Naive B cell (primary cell): ENCODE results near the gene TRPM5. TPM values are rescaled to one million over a fixed set of nuclear protein-coding genes. Genes with fewer than 3 reads are reported as not detected.
A peak's percentile ranks its signal among the peaks of the same experiment; 100 is the strongest.

Experiments
- ATAC-seq, 2 donors: fragments of 150-1000 bp; cut with Tn5 transposase; 2 replicates each; pipeline ENCODE4 v1.10.0; 2021; ENCODE audit warnings: low read depth in 2 of 2, mild to moderate bottlenecking in 2 of 2, moderate library complexity in 2 of 2
- DNase-seq: peaks from one replicate; pipeline ENCODE4 v3.0.0; 2022
- H3K27ac Mint-ChIP-seq, 6 donors: one replicate each; pipeline ENCODE4 v1.8.0; 2020 to 2022; ENCODE audit warnings: mild to moderate bottlenecking in 6 of 6, mixed read lengths in 6 of 6, moderate library complexity in 5 of 6, inconsistent platforms in 2 of 6
- H3K27me3 Mint-ChIP-seq, 3 donors: one replicate each; pipeline ENCODE4 v1.8.0; 2021 to 2022; ENCODE audit warnings: mixed read lengths in 3 of 3, mild to moderate bottlenecking in 1 of 3
- H3K36me3 Mint-ChIP-seq, 2 donors: one replicate each; pipeline ENCODE4 v1.8.0; 2020 to 2022; ENCODE audit warnings: mixed read lengths in 2 of 2, inconsistent platforms in 1 of 2, mild to moderate bottlenecking in 1 of 2
- H3K4me1 Mint-ChIP-seq, 3 donors: one replicate each; pipeline ENCODE4 v1.8.0; 2020 to 2022; ENCODE audit warnings: mixed read lengths in 3 of 3, inconsistent platforms in 1 of 3, mild to moderate bottlenecking in 1 of 3, moderate library complexity in 1 of 3
- H3K4me3 Mint-ChIP-seq, 8 donors: one replicate each; pipeline ENCODE4 v1.8.0; 2020 to 2022; ENCODE audit warnings: mild to moderate bottlenecking in 8 of 8, mixed read lengths in 8 of 8, moderate library complexity in 8 of 8, inconsistent platforms in 2 of 8
- H3K9me3 Mint-ChIP-seq, 7 donors: one replicate each; pipeline ENCODE4 v1.8.0; 2020 to 2022; ENCODE audit warnings: mixed read lengths in 7 of 7, mild to moderate bottlenecking in 5 of 7, inconsistent platforms in 2 of 7, moderate library complexity in 1 of 7
- polyA plus RNA-seq, 6 donors: library from polyadenylated mRNA; unstranded; fragments of 300-500 nt; fragmentation: Illumina TruSeq; gene quantifications; one replicate each; pipeline ENCODE4 v1.2.3, GENCODE V29; 2021; ENCODE audit warnings: low read depth in 6 of 6

TRPM5 gene
- polyA plus RNA-seq, 6 donors from 2014 or later: not detected

- ATAC-seq (no peak), DNase-seq (no peak)
- Mint-ChIP-seq H3K4me1 (no peaks in the 10 kb centered on the region), H3K9me3 (peaks cover 0 to 16% (median 4%) of the 10 kb centered on the region in 7 donors), H3K4me3 (no peak overlapping the region), H3K36me3 (no peaks in the 10 kb centered on the region), H3K27me3 (peaks cover 0 to 19% (median 6%) of the 10 kb centered on the region in 3 donors), H3K27ac (no peak overlapping the region)
These were observed 8.9 kb downstream of the TRPM5 start for GRCh38 chr11:2435288-2436012.

DNA sequence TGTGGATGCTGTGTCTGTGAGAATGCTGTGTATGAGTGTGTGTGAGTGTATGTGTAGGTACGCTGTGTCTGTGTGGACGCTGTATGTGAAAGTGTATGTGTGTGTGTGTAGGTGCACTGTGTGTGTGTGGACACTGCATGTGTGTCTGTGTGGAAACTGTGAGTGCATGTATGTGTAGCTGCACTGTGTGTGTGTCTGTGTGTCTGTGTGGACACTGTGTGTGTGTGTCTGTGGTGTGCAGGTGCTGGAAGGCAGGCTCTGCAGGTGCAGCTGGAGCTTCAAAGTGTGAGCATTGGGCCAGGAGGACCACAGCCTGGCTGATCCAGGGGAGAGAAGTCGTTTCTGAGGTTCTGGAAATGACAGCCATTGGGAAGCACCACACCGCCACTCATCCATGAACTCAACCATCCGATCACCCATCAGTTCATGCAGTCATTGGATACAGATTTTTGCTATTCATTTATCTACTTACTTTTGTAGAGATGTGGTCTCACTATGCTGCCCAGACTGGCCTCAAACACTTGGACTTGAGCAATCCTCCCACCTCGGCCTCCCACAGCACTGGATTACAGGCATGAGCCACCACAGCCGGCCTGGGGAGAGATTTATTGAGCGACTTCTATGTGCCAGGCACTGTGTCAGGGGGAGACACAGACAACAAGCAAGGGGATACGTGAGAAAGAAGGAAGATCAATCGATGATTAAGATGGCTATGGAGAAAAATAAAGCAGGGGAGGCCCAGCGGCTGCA, 9.6 kb downstream of the TRPM5 start:
- no peak for DNase-seq
- Mint-ChIP-seq H3K36me3 (no peaks in the 10 kb centered on the region), H3K4me3 (no peak overlapping the region), H3K4me1 (no peaks in the 10 kb centered on the region), H3K27ac (no peak overlapping the region), H3K9me3 (peaks cover 0 to 12% (median 4%) of the 10 kb centered on the region in 7 donors), H3K27me3 (peaks cover 0 to 18% (median 6%) of the 10 kb centered on the region in 3 donors)
- ATAC-seq: no peak

GRCh38 chr11:2434008-2434407, 10.3 kb downstream of the TRPM5 start:
- no peaks in the 10 kb centered on the region for H3K36me3 Mint-ChIP-seq
- H3K27ac Mint-ChIP-seq: no peak overlapping the region
- peaks cover 0 to 18% (median 6%) of the 10 kb centered on the region in 3 donors for H3K27me3 Mint-ChIP-seq
- DNase-seq (no peak), ATAC-seq (no peak)
- H3K4me3 Mint-ChIP-seq: no peak overlapping the region
- H3K9me3 Mint-ChIP-seq: peaks cover 0 to 9% (median under 1%) of the 10 kb centered on the region in 7 donors
- no peaks in the 10 kb centered on the region for H3K4me1 Mint-ChIP-seq

GRCh38 chr11:2433106-2433925, 11.0 kb downstream of the TRPM5 start:
- no peak for DNase-seq
- H3K27me3 Mint-ChIP-seq: peaks cover 0 to 18% (median 6%) of the 10 kb centered on the region in 3 donors
- H3K4me3 Mint-ChIP-seq: no peak overlapping the region
- no peaks in the 10 kb centered on the region for H3K36me3 Mint-ChIP-seq
- no peaks in the 10 kb centered on the region for H3K4me1 Mint-ChIP-seq
- no peak for ATAC-seq
- no peak overlapping the region for H3K27ac Mint-ChIP-seq
- H3K9me3 Mint-ChIP-seq: peaks cover 0 to 6% (median 0%) of the 10 kb centered on the region in 7 donors

- Mint-ChIP-seq H3K36me3 (no peaks in the 10 kb centered on the region), H3K9me3 (peaks cover 0 to 3% (median 0%) of the 10 kb centered on the region in 7 donors), H3K4me1 (no peaks in the 10 kb centered on the region), H3K27me3 (peaks cover 0 to 13% (median 6%) of the 10 kb centered on the region in 3 donors), H3K4me3 (no peak overlapping the region), H3K27ac (no peak overlapping the region)
- ATAC-seq: no peak
- no peak for DNase-seq
These were observed 11.7 kb downstream of the TRPM5 start for GRCh38 chr11:2432628-2433071.

DNA sequence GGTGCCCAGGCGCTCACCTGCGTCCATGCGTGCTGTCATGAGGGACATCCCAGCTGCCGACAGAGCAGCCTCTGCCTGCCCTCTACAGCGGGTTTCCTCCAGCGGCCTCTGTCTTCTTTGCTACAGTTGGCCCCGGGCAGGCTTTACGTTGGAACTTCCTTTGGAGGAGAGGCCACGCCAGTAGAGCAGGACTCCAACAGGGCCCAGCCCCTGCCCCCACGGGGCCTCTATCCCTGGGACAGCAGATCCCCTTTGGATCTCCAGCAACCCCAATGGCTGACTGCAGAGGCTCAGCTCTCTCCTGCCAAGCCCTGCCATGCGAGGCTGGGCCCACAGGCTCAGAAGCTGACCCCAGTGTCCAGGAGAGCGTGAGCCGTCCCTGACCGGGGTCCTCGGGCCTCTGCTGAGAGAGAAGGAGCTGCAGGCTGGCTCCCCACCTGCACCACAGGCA, 12.1 kb downstream of the TRPM5 start:
- Mint-ChIP-seq H3K4me3 (no peak overlapping the region), H3K27me3 (peaks cover 0 to 8% (median 1%) of the 10 kb centered on the region in 3 donors), H3K9me3 (no peaks in the 10 kb centered on the region), H3K4me1 (no peaks in the 10 kb centered on the region), H3K27ac (no peak overlapping the region), H3K36me3 (no peaks in the 10 kb centered on the region)
- ATAC-seq: no peak
- DNase-seq: no peak

GRCh38 chr11:2431395-2431794, 12.9 kb downstream of the TRPM5 start:
- no peaks in the 10 kb centered on the region for H3K9me3 Mint-ChIP-seq
- no peak for DNase-seq
- no peaks in the 10 kb centered on the region for H3K36me3 Mint-ChIP-seq
- H3K27me3 Mint-ChIP-seq: peaks cover 0 to 5% (median 0%) of the 10 kb centered on the region in 3 donors
- no peak for ATAC-seq
- H3K27ac Mint-ChIP-seq: peak overlapping the region in 1 of 6 donors; percentile 73
- no peaks in the 10 kb centered on the region for H3K4me1 Mint-ChIP-seq
- H3K4me3 Mint-ChIP-seq: no peak overlapping the region

GRCh38 chr11:2428322-2428795, 16.0 kb downstream of the TRPM5 start:
- Mint-ChIP-seq H3K4me1 (no peaks in the 10 kb centered on the region), H3K9me3 (no peaks in the 10 kb centered on the region), H3K4me3 (no peak overlapping the region), H3K27ac (no peak overlapping the region), H3K36me3 (no peaks in the 10 kb centered on the region), H3K27me3 (peaks cover 0 to 5% (median 0%) of the 10 kb centered on the region in 3 donors)
- peak; percentile 93 to 98 for ATAC-seq
- DNase-seq: peak; percentile 78

DNA sequence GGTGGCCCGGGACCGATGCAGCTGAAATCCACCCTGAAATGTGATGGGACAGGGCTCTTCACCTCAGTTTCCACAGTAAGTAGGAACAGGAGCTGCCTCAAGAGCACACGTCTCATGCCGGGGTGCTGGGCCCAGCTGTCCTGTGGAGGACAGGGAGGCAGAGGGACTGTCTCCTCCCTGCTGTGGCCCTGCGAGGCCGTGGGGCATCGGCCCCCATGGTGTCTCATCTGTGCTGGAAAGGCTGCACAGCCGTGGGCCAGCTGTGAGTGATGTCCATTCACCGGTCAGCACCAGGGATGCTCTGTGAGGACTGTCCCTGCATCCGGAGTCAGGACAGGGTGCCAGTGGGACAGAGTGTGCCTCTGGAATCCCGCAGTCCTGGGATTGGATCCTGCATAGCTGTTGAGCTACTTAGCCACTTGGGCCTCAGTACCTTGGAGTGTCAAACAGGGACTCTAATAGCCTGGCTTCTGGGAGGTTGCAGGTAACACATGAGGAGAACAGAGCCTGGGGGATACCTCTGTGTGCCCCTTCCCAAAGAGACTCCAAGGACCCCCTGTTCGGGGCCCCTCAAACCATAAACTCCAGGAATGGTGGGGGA, 16.5 kb downstream of the TRPM5 start:
- Mint-ChIP-seq H3K36me3 (no peaks in the 10 kb centered on the region), H3K4me1 (no peaks in the 10 kb centered on the region), H3K27me3 (peaks cover 0 to 5% (median 0%) of the 10 kb centered on the region in 3 donors), H3K27ac (peak overlapping the region in 1 of 6 donors; percentile 42), H3K9me3 (no peaks in the 10 kb centered on the region), H3K4me3 (no peak overlapping the region)
- DNase-seq (no peak), ATAC-seq (peak in 1 of 2 donors; percentile 6)

GRCh38 chr11:2426826-2427521, 17.3 kb downstream of the TRPM5 start:
- ATAC-seq (no peak), DNase-seq (no peak)
- H3K4me3 Mint-ChIP-seq: no peak overlapping the region
- peaks cover 0 to 5% (median 0%) of the 10 kb centered on the region in 3 donors for H3K27me3 Mint-ChIP-seq
- H3K27ac Mint-ChIP-seq: no peak overlapping the region
- H3K9me3 Mint-ChIP-seq: no peaks in the 10 kb centered on the region
- no peaks in the 10 kb centered on the region for H3K4me1 Mint-ChIP-seq
- H3K36me3 Mint-ChIP-seq: no peaks in the 10 kb centered on the region

GRCh38 chr11:2426221-2426620, 18.1 kb downstream of the TRPM5 start:
- Mint-ChIP-seq H3K4me1 (no peaks in the 10 kb centered on the region), H3K36me3 (no peaks in the 10 kb centered on the region), H3K4me3 (no peak overlapping the region), H3K27ac (no peak overlapping the region), H3K27me3 (peaks cover 0 to 4% (median 0%) of the 10 kb centered on the region in 3 donors), H3K9me3 (no peaks in the 10 kb centered on the region)
- DNase-seq (no peak), ATAC-seq (no peak)

- no peaks in the 10 kb centered on the region for H3K4me1 Mint-ChIP-seq
- DNase-seq: no peak
- no peaks in the 10 kb centered on the region for H3K9me3 Mint-ChIP-seq
- H3K27ac Mint-ChIP-seq: no peak overlapping the region
- no peak for ATAC-seq
- peaks cover 0 to 4% (median 0%) of the 10 kb centered on the region in 3 donors for H3K27me3 Mint-ChIP-seq
- H3K36me3 Mint-ChIP-seq: no peaks in the 10 kb centered on the region
- no peak overlapping the region for H3K4me3 Mint-ChIP-seq
These were observed 18.8 kb downstream of the TRPM5 start for GRCh38 chr11:2425506-2425905.
